ENCODE data around the gene FBXO41. TPM values are rescaled to one million over a fixed set of nuclear protein-coding genes. Genes with fewer than 3 reads are reported as not detected.
A peak's percentile ranks its signal among the peaks of the same experiment; 100 is the strongest.

The FBXO41 gene
- total RNA-seq, 1 donor from 2014 or later, result 2.9 TPM

GRCh38 chr2:73297151-73297559, 12.9 kb upstream of the FBXO41 start:
- Histone ChIP-seq H3K27ac (no peak overlapping the region), H3K9me3 (no peaks in the 10 kb centered on the region), H3K4me1 (peaks cover 12% of the 10 kb centered on the region), H3K27me3 (ENCODE audit: low read depth) (peaks cover 67% of the 10 kb centered on the region), H3K36me3 (no peaks in the 10 kb centered on the region), H3K4me3 (no peak overlapping the region)
- DNase-seq (no peak), ATAC-seq (no peak)
- TF ChIP-seq CTCF (IDR thresholded peaks at IDR 0.05), result no peak
- intact Hi-C loops (cut with DNase I), result no loop called here

GRCh38 chr2:73295751-73296400, 11.6 kb upstream of the FBXO41 start:
- H3K27ac ChIP-seq, result no peak overlapping the region
- ATAC-seq (no peak), DNase-seq (no peak)
- H3K27me3 ChIP-seq (ENCODE audit: low read depth), result peaks cover 80% of the 10 kb centered on the region
- H3K4me1 ChIP-seq, result peaks cover 23% of the 10 kb centered on the region
- H3K36me3 ChIP-seq, result no peaks in the 10 kb centered on the region
- intact Hi-C loops (cut with DNase I), result no loop called here
- H3K4me3 ChIP-seq, result no peak overlapping the region
- no peak for TF ChIP-seq CTCF (IDR thresholded peaks at IDR 0.05)
- no peaks in the 10 kb centered on the region for H3K9me3 ChIP-seq

GRCh38 chr2:73294239-73294638, 10.0 kb upstream of the FBXO41 start:
- intact Hi-C loops (cut with DNase I), result no loop called here
- ATAC-seq, result no peak
- Histone ChIP-seq H3K27me3 (ENCODE audit: low read depth) (peaks cover 90% of the 10 kb centered on the region), H3K36me3 (no peaks in the 10 kb centered on the region), H3K4me1 (peaks cover 23% of the 10 kb centered on the region), H3K27ac (no peak overlapping the region), H3K9me3 (no peaks in the 10 kb centered on the region), H3K4me3 (no peak overlapping the region)
- no peak for TF ChIP-seq CTCF (IDR thresholded peaks at IDR 0.05)
- no peak for DNase-seq

GRCh38 chr2:73293534-73294171, 9.4 kb upstream of the FBXO41 start, which contains the start of gene EGR4:
Gene EGR4, minus strand, starts transcription at chr2:73293548. Its CDS starts 231 bp downstream, at chr2:73293317.
- ATAC-seq (peak; percentile 69 to 73), DNase-seq (peak; percentile 67)
- Histone ChIP-seq H3K27me3 (ENCODE audit: low read depth) (peaks cover 90% of the 10 kb centered on the region), H3K9me3 (no peaks in the 10 kb centered on the region), H3K27ac (no peak within 1 kb of the TSS), H3K4me1 (peaks cover 23% of the 10 kb centered on the region), H3K36me3 (no peaks in the 10 kb centered on the region), H3K4me3 (peak within 1 kb of the TSS; percentile 47)
- no peak for TF ChIP-seq CTCF (IDR thresholded peaks at IDR 0.05)
- intact Hi-C loops (cut with DNase I), result no loop called here

- Histone ChIP-seq H3K4me3 (peak overlapping the region; percentile 47), H3K9me3 (no peaks in the 10 kb centered on the region), H3K4me1 (peaks cover 23% of the 10 kb centered on the region), H3K27me3 (ENCODE audit: low read depth) (peaks cover 96% of the 10 kb centered on the region), H3K36me3 (no peaks in the 10 kb centered on the region), H3K27ac (no peak overlapping the region)
- intact Hi-C loops (cut with DNase I), result no loop called here
- DNase-seq (no peak), ATAC-seq (no peak)
- no peak for TF ChIP-seq CTCF (IDR thresholded peaks at IDR 0.05)
Measured at GRCh38 chr2:73292906-73293533, 8.7 kb upstream of the FBXO41 start.

All from lower lobe of right lung (tissue), 2 donors.